ENCODE measurements around the gene HLA-DRB5.
"Not testable (repeated sequence)": the region's sequence is repeated elsewhere in the genome, so short reads cannot be mapped to it uniquely, and the experiment has no call there.

The HLA-DRB5 gene

DNA sequence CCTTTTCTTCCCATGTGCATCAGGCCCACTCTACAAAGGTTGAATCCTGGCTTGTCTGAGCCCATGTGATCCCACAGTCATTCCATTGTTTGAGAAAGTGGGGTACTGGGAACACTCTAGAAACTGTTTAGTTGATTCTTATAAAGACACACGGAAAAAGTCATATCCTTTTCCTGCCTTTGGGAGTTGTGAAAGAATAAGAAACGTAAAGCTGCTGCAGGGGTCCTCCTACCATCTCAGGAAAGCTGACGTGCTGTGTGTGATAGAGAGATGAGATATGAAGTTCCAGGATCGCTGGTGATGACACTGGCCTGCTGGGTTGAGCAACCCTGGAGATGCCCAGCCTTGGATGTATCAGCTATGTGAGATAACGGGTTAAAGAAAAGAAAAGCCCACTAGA lies 21.3 kb upstream of the HLA-DRB5 start:
- Mint-ChIP-seq H3K27me3 (ENCODE audit: low read depth) (peaks cover 22% of the 10 kb centered on the region), H3K36me3 (ENCODE audit: low read depth) (no peaks in the 10 kb centered on the region), H3K9me3 (no peaks in the 10 kb centered on the region), H3K27ac (no peak overlapping the region), H3K4me1 (ENCODE audit: low read depth) (peaks cover 4% of the 10 kb centered on the region), H3K4me3 (no peak overlapping the region)
- DNase-seq (ENCODE audit: low spot score): no peak

DNA sequence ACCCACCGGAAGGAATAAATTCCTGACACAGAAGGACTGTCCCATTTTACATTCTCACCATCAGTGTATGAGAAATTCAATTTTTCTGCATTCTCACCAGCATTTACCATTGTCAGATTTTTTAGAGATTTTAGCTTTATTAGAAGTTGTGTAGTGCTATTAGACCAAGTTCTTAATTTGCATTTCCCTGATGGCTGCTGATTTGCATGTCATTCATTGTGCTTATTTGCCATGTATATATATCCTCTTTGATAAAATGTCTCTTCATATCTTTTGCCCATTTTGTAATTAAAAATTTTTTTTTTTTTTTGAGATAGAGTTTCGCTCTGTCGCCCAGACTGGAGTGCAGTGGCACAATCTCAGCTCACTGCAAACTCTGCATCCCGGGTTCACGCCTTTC lies 9.8 kb upstream of the HLA-DRB5 start:
- H3K4me3 Mint-ChIP-seq: no peak overlapping the region

DNA sequence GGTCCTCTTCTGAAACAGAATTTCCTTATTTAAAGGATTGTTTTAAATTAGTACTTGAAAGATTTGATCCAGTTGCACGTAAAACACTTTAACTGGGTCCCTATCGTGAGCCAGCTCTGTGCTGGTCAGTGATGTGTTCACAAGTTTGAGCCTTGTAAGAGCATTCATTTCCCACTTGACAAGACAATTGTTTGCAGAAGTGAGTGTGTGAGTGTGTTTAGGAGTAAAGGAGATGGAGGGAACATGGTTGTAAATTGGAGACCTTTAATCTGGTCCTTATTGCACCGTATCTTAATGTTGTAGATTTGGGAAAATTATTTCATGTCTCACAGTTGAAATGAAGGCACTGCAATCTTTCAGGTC lies 325 bp upstream of the HLA-DRB5 start:
- DNase-seq (ENCODE audit: low spot score); H3K36me3 Mint-ChIP-seq (ENCODE audit: low read depth); H3K4me1 Mint-ChIP-seq (ENCODE audit: low read depth); H3K4me3 Mint-ChIP-seq; H3K9me3 Mint-ChIP-seq: not testable (repeated sequence)
- Mint-ChIP-seq H3K27ac (peak overlapping the region; percentile 36), H3K27me3 (ENCODE audit: low read depth) (peaks cover 22% of the 10 kb centered on the region)

More for the DNA sequence above, 9.8 kb upstream of the HLA-DRB5 start:
- Mint-ChIP-seq H3K27ac (no peak overlapping the region), H3K27me3 (ENCODE audit: low read depth) (peaks cover 26% of the 10 kb centered on the region), H3K9me3 (peaks cover 15% of the 10 kb centered on the region), H3K36me3 (ENCODE audit: low read depth) (no peaks in the 10 kb centered on the region), H3K4me1 (ENCODE audit: low read depth) (no peaks in the 10 kb centered on the region)
- DNase-seq (ENCODE audit: low spot score): no peak

DNA sequence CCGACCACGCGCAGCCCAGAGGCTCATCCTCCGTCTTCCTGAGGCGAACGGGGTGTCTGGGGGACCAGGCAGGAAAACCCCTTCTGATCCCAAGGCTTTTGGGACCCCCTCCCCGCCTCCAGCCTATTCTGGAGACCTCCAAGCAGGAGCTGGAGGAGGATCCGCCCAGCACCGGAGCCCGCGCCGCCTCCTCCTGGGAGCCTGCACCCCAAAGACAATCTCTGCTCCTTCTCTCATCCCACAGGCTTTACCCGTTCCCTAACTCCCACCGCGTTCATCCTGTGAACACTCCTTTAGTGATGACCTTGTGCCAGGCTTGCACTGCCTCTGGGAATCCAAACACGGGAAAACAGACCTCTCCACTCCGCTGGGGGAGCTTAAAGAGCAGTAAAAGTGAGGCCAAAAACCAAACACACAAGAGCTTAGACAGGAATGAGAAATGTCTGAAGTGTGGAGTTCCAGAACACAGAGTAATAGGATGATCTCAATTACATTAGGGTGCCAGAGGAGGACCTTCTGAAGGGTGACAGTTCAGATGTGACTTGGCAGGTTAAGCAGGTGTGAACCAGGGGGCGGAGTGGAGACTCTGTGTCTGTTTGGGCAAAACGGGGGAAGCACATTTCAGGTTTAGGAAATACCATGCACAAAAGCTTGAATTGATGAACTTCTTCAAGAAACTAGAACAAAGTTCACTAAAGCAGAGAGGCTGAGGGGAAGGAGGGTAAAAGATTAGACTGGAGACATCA lies 7.6 kb downstream of the HLA-DRB5 start:
- Mint-ChIP-seq H3K4me1 (ENCODE audit: low read depth) (no peaks in the 10 kb centered on the region), H3K27ac (no peak overlapping the region), H3K27me3 (ENCODE audit: low read depth) (peaks cover 25% of the 10 kb centered on the region), H3K4me3 (no peak overlapping the region), H3K9me3 (no peaks in the 10 kb centered on the region), H3K36me3 (ENCODE audit: low read depth) (peaks cover 5% of the 10 kb centered on the region)
- DNase-seq (ENCODE audit: low spot score): no peak

DNA sequence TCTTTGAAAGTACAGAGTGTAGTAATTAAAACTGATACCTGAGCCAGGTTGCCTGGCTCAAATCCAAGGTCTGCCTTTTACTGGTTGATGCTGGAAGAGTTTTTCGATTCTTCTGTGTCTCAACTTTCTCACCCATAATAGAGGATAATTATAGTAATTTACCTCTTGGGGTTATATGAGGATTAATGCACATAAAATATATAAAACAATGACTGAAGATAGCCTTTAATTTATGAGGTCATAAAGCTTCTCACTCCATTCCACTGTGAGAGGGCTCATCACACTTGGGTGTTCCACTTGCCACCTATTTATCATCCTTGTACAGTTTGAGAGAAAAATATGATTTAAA lies 10.2 kb downstream of the HLA-DRB5 start:
- Mint-ChIP-seq H3K4me3 (no peak overlapping the region), H3K27me3 (ENCODE audit: low read depth) (peaks cover 18% of the 10 kb centered on the region), H3K9me3 (no peaks in the 10 kb centered on the region), H3K36me3 (ENCODE audit: low read depth) (peaks cover 5% of the 10 kb centered on the region), H3K4me1 (ENCODE audit: low read depth) (no peaks in the 10 kb centered on the region), H3K27ac (no peak overlapping the region)
- no peak for DNase-seq (ENCODE audit: low spot score)

DNA sequence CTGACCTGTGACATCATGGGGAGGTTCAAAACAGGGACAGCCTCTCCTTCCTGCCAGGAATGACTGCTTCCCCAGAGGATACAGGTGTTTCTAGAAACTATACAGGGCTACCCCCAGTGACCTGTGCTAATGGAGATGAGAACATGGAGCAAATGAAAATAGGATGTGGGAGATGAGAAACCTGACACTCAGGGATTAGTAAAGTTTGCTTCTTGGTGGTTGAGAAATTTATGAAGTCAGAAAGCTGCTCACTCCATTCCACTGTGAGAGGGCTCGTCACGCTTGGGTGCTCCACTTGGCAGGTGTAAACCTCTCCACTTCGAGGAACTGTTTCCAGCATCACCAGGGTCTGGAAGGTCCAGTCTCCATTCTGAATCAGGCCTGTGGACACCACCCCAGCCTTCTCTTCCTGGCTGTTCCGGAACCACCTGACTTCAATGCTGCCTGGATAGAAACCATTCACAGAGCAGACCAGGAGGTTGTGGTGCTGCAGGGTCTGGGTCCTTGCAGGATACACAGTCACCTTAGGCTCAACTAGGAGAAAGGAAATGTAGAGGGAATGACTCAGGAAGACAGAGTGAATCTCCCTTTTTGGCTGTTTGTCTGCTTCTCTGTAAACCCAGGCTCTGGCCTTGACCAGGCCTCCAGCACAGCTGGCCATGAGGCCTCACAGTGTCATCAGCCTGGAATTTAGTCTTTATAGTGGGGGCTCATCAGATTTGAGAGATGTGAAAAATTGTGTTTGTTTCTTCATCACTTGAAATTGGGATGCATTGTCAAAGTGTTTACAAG lies 10.8 kb downstream of the HLA-DRB5 start:
- no peak overlapping the region for H3K4me3 Mint-ChIP-seq
- H3K9me3 Mint-ChIP-seq: no peaks in the 10 kb centered on the region
- DNase-seq (ENCODE audit: low spot score): no peak
- H3K36me3 Mint-ChIP-seq (ENCODE audit: low read depth): peaks cover 5% of the 10 kb centered on the region
- peaks cover 16% of the 10 kb centered on the region for H3K27me3 Mint-ChIP-seq (ENCODE audit: low read depth)
- no peak overlapping the region for H3K27ac Mint-ChIP-seq
- H3K4me1 Mint-ChIP-seq (ENCODE audit: low read depth): no peaks in the 10 kb centered on the region

DNA sequence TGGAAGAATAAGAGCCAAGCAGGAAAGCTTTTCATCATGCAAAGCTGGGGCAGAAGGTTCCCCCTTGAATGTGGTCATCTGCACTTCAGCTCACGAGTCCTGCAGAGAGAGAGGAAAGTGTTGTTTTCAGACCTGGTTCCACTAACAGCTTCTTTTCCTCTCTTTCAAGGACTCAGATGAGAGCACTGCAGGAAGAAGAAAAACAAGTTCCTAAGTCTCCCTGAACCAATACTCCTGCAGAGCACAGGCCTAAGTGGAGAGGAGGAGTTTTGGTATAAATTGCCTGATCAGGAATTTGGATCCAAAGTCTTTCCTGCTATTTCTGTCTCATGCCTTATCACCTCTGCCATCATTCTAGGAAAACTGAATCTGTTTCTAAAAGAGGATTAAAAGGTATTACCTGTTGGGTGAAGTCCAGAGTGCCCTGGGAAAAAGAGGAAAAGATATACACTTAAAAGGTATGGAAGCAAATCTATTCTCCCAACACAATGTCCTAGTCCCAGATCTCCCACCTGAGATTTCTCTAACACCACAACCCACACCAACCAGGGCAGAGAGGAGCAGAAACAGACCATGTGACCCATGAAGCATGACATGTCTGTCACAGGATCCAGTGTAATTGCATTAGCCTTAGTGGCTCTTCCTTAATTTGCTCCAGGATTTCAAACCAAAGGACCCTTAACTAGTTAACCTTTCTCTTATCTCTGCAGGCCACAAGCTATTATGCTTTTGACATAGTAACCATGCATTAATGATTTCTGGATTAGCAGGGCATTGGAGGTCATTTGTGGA lies 12.2 kb downstream of the HLA-DRB5 start:
- no peaks in the 10 kb centered on the region for H3K9me3 Mint-ChIP-seq
- no peak overlapping the region for H3K27ac Mint-ChIP-seq
- peaks cover 14% of the 10 kb centered on the region for H3K27me3 Mint-ChIP-seq (ENCODE audit: low read depth)
- H3K4me1 Mint-ChIP-seq (ENCODE audit: low read depth): no peaks in the 10 kb centered on the region
- H3K36me3 Mint-ChIP-seq (ENCODE audit: low read depth): peaks cover 5% of the 10 kb centered on the region
- H3K4me3 Mint-ChIP-seq: no peak overlapping the region
- no peak for DNase-seq (ENCODE audit: low spot score)

DNA sequence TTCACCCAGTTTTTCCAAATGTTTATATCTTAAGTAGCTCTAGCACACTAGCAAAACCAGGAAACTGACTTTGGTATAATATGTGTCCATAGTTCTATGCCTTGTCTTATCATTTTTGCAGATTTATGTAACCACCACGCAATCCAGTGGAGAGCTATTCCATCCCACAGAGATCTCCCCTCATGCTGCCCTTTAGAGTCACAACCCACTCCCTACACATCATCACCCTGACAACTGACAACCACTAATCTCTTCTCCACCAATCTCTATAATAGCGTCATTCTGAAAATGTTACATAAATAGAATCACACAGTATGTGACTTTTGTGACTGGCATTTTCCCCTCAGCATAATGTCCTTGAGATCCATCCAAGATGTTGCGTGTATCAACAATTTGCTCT lies 29.1 kb downstream of the HLA-DRB5 start:
- H3K9me3 Mint-ChIP-seq: no peaks in the 10 kb centered on the region
- no peaks in the 10 kb centered on the region for H3K36me3 Mint-ChIP-seq (ENCODE audit: low read depth)
- H3K27me3 Mint-ChIP-seq (ENCODE audit: low read depth): peaks cover 27% of the 10 kb centered on the region
- DNase-seq (ENCODE audit: low spot score): no peak
- no peak overlapping the region for H3K4me3 Mint-ChIP-seq
- no peak overlapping the region for H3K27ac Mint-ChIP-seq
- H3K4me1 Mint-ChIP-seq (ENCODE audit: low read depth): peaks cover 3% of the 10 kb centered on the region

DNA sequence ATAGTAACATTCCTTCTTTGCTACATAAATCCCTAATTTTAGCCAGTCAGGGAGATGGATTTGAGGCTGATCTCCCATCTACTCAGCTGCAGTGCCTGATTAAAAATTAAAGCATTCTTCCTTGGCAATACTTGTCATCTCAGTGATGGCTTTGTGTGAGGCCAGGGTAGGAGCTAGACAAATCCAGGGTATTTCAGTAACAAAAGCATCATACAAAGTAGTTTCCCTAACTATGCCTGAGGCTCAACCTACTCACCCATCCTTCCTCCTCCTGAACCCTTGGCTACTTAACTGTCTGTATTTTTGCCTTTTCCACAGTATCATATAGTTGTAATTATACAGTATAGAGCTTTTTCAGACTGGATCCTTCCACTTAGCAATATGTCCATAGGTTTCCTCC lies 37.7 kb downstream of the HLA-DRB5 start:
- no peak overlapping the region for H3K4me3 Mint-ChIP-seq
- no peak for DNase-seq (ENCODE audit: low spot score)
- H3K27me3 Mint-ChIP-seq (ENCODE audit: low read depth): peaks cover 21% of the 10 kb centered on the region
- no peaks in the 10 kb centered on the region for H3K9me3 Mint-ChIP-seq
- H3K36me3 Mint-ChIP-seq (ENCODE audit: low read depth): no peaks in the 10 kb centered on the region
- H3K4me1 Mint-ChIP-seq (ENCODE audit: low read depth): no peaks in the 10 kb centered on the region
- H3K27ac Mint-ChIP-seq: no peak overlapping the region

DNA sequence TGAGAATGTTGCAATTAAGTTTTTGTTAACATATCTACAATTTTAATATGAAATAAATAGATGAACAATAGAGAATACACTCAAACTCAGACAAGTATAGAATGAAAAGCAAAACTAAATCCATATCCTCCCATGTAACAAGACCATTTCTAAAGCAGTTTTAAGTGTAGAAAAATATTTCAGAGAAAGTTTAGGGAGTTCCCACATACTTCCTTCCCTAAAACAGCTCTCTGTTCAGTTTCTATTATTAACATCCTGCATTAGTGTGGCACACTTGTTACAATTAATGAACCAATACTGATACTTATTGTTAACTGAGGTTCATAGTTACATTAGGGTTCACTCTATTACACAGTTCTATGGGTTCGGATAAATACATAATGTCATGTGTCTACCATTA lies 38.4 kb downstream of the HLA-DRB5 start:
- no peak for DNase-seq (ENCODE audit: low spot score)
- Mint-ChIP-seq H3K4me3 (no peak overlapping the region), H3K27ac (no peak overlapping the region), H3K36me3 (ENCODE audit: low read depth) (no peaks in the 10 kb centered on the region), H3K27me3 (ENCODE audit: low read depth) (peaks cover 22% of the 10 kb centered on the region), H3K4me1 (ENCODE audit: low read depth) (no peaks in the 10 kb centered on the region), H3K9me3 (no peaks in the 10 kb centered on the region)

DNA sequence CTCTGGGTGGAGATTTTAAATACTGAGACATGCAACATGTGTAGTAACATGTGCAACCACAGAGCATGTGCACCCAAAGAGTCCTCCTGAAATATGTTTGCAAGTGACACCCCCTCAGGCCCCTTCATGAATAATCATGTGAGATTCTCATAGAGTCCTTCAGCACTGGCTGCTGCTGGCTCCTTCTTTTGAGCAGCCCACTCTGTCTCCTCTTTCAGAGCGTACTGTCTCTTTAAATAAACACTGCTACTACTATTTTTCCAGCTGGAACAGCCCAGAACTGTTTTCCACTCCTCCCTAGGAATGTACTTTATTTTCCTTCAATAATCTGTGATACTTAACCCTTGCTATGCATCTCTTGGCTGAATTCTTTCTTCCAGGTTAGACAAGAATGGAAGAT lies 42.0 kb downstream of the HLA-DRB5 start:
- Mint-ChIP-seq H3K4me1 (ENCODE audit: low read depth) (no peaks in the 10 kb centered on the region), H3K9me3 (no peaks in the 10 kb centered on the region), H3K27ac (no peak overlapping the region), H3K27me3 (ENCODE audit: low read depth) (peaks cover 29% of the 10 kb centered on the region), H3K36me3 (ENCODE audit: low read depth) (no peaks in the 10 kb centered on the region), H3K4me3 (no peak overlapping the region)
- no peak for DNase-seq (ENCODE audit: low spot score)

DNA sequence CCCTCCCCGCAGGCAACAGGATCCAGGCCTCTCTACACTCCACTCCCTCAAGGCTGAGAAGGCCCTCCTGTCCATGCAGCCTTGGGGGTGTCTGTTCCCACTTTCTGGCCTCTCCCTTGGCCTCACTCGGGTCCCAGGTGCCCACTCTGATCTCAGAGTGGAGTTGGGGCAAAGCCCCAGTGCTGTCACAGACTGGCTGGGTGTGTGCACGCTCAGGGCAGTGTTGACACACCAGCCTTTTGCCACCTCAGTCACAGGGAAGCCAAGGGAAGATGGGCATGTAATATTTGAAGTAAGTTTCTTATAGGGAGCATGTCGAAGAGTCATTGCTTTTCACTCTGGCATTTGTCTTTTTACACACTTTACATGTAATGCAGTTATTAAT lies 45.5 kb downstream of the HLA-DRB5 start:
- Mint-ChIP-seq H3K27ac (no peak overlapping the region), H3K36me3 (ENCODE audit: low read depth) (no peaks in the 10 kb centered on the region), H3K4me3 (no peak overlapping the region), H3K9me3 (no peaks in the 10 kb centered on the region), H3K27me3 (ENCODE audit: low read depth) (peaks cover 37% of the 10 kb centered on the region), H3K4me1 (ENCODE audit: low read depth) (no peaks in the 10 kb centered on the region)
- no peak for DNase-seq (ENCODE audit: low spot score)

DNA sequence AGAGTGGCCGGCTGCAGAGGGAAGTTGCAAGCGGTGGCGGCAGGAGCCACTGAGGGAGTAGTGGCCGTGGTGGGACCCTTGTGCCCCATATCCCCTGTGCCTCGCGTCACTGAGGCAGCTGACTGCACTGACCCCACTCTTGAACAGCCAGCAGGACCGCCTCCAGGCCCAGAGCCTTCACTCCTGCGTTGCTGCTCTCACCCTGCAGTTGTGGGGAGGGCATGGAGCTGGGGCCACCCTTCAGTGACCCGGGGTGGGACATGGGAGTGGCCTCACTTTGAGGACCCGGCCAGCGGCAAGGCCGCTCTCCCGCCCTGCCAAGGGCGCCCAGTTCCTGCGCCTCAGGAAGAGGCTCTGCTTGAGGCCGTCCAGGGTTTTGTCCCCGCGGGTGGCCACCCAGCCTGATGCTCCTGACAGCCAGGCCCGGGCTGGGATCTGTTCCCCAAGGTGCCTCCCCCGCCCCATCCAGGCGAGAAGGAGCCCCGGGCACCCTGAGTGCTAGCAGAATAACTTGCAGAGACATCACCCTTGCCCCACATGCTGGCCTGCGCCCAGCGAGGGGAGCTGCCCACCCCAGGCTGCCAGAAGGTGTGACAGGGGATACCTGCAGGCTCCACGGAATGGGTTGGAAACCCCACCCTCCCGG lies 46.0 kb downstream of the HLA-DRB5 start:
- no peak for DNase-seq (ENCODE audit: low spot score)
- H3K27ac Mint-ChIP-seq: no peak overlapping the region
- H3K9me3 Mint-ChIP-seq: no peaks in the 10 kb centered on the region
- no peaks in the 10 kb centered on the region for H3K4me1 Mint-ChIP-seq (ENCODE audit: low read depth)
- H3K27me3 Mint-ChIP-seq (ENCODE audit: low read depth): peaks cover 38% of the 10 kb centered on the region
- H3K36me3 Mint-ChIP-seq (ENCODE audit: low read depth): no peaks in the 10 kb centered on the region
- H3K4me3 Mint-ChIP-seq: no peak overlapping the region
